HepG2 (cell line): ENCODE measurements around the gene MMP25. TPM values are rescaled to one million over a fixed set of nuclear protein-coding genes. Genes with fewer than 3 reads are reported as not detected.

ENCODE experiments used
- ARHGAP35 ChIP-seq: sonication (generic); formaldehyde crosslinking; IDR thresholded peaks from 2 replicates; pipeline ENCODE4 v1.9.0; 2022; ENCODE audit warnings: mild to moderate bottlenecking, inconsistent platforms, moderate library complexity, missing genetic modification reagents, borderline replicate concordance
- EZH2 ChIP-seq: conservative IDR thresholded peaks from 2 replicates; pipeline ENCODE4 v1.6.1; 2012; ENCODE audit warnings: mild to moderate bottlenecking, low read depth, low read length, moderate library complexity
- TSC22D2 ChIP-seq: sonication (generic); formaldehyde crosslinking; IDR thresholded peaks from 2 replicates; pipeline ENCODE4 v1.5.1; 2020; ENCODE audit warnings: missing genetic modification reagents, mild to moderate bottlenecking, borderline replicate concordance
- YY1 ChIP-seq: IDR thresholded peaks from 2 replicates; pipeline ENCODE4 v1.6.1; 2011; ENCODE audit warnings: low read length, low read depth, moderate library complexity, mild to moderate bottlenecking; ENCODE audit not compliant: insufficient read depth, insufficient replicate concordance
- ZBTB7A ChIP-seq: sonication (generic); formaldehyde crosslinking; IDR thresholded peaks from 2 replicates; pipeline ENCODE4 v1.8.0; 2022; ENCODE audit warnings: mild to moderate bottlenecking, missing genetic modification reagents
- ZMAT3 ChIP-seq: sonication (generic); formaldehyde crosslinking; conservative IDR thresholded peaks from 2 replicates; pipeline ENCODE4 v1.7.0; 2021; ENCODE audit warnings: missing genetic modification reagents
- ZNF20 ChIP-seq: sonication (generic); formaldehyde crosslinking; IDR thresholded peaks from 2 replicates; pipeline ENCODE4 v1.4.0; 2020; ENCODE audit warnings: mild to moderate bottlenecking, moderate library complexity, missing genetic modification reagents
- ZNF225 ChIP-seq: sonication (generic); formaldehyde crosslinking; IDR thresholded peaks from 2 replicates; pipeline ENCODE4 v1.4.0; 2020; ENCODE audit warnings: mild to moderate bottlenecking, missing genetic modification reagents
- ZNF3 ChIP-seq: IDR thresholded peaks from 2 replicates; pipeline ENCODE4 v1.7.0; 2017; ENCODE audit warnings: inconsistent platforms
- ZSCAN20 ChIP-seq: sonication (generic); formaldehyde crosslinking; IDR thresholded peaks from 2 replicates; pipeline ENCODE4 v1.4.0; 2020; ENCODE audit warnings: missing genetic modification reagents, mild to moderate bottlenecking, borderline replicate concordance
- ZSCAN25 ChIP-seq: sonication (generic); formaldehyde crosslinking; IDR thresholded peaks from 2 replicates; pipeline ENCODE4 v1.8.0; 2022; ENCODE audit warnings: mild to moderate bottlenecking, missing genetic modification reagents
- polyA plus RNA-seq, 8 experiments: library from polyadenylated mRNA; depleted of rRNA in 3 of 8; stranded (reverse) in 7 of 8; unstranded in 1 of 8; fragments of >200 nt; fragmentation: Illumina TruSeq in 4 of 8; extraction: Trizol in 4 of 8; gene quantifications; 2 replicates each; pipeline versions ENCODE4 v1.2.1 to v1.2.3, GENCODE V29; 2011 to 2016; ENCODE audit warnings: low read depth in 4 of 8, missing spikeins in 1 of 8, mixed read lengths in 1 of 8; ENCODE audit not compliant: insufficient read depth in 1 of 8
- total RNA-seq, 5 experiments: library from RNA; depleted of rRNA; stranded (reverse); fragments of >200 nt; fragmentation: Illumina TruSeq; extraction: Trizol; gene quantifications; 2 replicates each; pipeline ENCODE4 v1.2.3, GENCODE V29; 2016; ENCODE audit warnings: low read depth in 1 of 5
- TF ChIP-seq, protein P1 (sequence below): sonication (generic); formaldehyde crosslinking; IDR thresholded peaks from 2 replicates; pipeline ENCODE4 v1.8.1; 2023; ENCODE audit warnings: mild to moderate bottlenecking, missing genetic modification reagents, borderline replicate concordance
- TF ChIP-seq, protein P2 (sequence below): sonication (generic); formaldehyde crosslinking; IDR thresholded peaks from 2 replicates; pipeline ENCODE4 v1.9.0; 2021; ENCODE audit warnings: mild to moderate bottlenecking, missing genetic modification reagents
- TF ChIP-seq, protein P3 (sequence below): IDR thresholded peaks from 2 replicates; pipeline ENCODE4 v1.6.1; 2016
- TF ChIP-seq, protein P4 (sequence below): sonication (generic); formaldehyde crosslinking; IDR thresholded peaks from 2 replicates; pipeline ENCODE4 v1.8.1; 2023; ENCODE audit warnings: missing genetic modification reagents, mild to moderate bottlenecking, borderline replicate concordance
- TF ChIP-seq, protein P5 (sequence below): sonication (generic); formaldehyde crosslinking; IDR thresholded peaks from 2 replicates; pipeline ENCODE4 v1.8.0; 2022; ENCODE audit warnings: low read depth, missing genetic modification reagents
- TF ChIP-seq, protein P6 (sequence below): IDR thresholded peaks from 2 replicates; pipeline ENCODE4 v1.6.1; 2018; ENCODE audit warnings: missing genetic modification reagents, mild to moderate bottlenecking, missing compliant biosample characterization

MMP25 gene
- total and polyA plus RNA-seq, 2 of the 13 experiments (the other 11 are each of a cell fraction or from before 2014, with no cell fraction given): 0.04 to 0.08 TPM

DNA sequence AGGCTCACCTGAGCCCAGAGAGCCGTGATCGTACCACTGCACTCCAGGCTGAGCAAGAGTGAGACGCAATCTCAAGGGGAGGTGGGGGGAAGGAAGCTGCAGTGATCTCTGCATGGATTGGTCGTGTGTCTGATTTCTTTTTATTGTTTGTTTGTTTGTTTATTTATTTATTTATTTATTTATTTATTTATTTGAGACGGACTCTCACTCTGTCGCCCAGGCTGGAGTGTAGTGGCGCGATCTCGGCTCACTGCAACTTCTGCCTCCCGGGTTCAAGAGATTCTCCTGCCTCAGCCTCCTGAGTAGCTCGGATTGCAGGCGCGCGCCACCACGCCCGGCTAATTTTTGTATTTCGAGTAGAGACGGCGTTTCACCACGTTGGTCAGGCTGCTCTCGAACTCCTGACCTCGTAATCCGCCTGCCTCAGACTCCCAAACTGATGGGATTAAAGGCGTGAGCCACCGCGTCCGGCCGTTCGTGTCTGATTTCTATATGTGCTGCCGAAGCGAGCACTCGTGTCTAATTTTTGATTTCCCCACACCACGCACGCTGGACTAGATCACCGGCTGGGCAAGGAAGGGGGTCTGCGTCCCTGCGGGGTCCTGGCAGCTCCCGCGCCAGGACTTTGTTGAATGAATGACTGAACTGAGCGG is 26.6 kb upstream of the MMP25 start (continued):
- TF ChIP-seq, protein P1, sequence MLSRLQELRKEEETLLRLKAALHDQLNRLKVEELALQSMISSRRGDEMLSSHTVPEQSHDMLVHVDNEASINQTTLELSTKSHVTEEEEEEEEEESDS (CRISPR knock-in tag): no peak
- TF ChIP-seq ZBTB7A (no peak), TSC22D2 (CRISPR knock-in tag) (0 out of 2 replicates have a peak, but pooled peaks have one; percentile 4), ZNF3 (CRISPR knock-in tag) (0 out of 2 replicates have a peak, but pooled peaks have one; percentile 52), ZSCAN20 (CRISPR knock-in tag) (no peak), ZNF20 (no peak), EZH2 (no peak), ZNF225 (CRISPR knock-in tag) (no peak), YY1 (no peak), ZMAT3 (no peak), ARHGAP35 (no peak), ZSCAN25 (CRISPR knock-in tag) (no peak)
- TF ChIP-seq, protein P2, sequence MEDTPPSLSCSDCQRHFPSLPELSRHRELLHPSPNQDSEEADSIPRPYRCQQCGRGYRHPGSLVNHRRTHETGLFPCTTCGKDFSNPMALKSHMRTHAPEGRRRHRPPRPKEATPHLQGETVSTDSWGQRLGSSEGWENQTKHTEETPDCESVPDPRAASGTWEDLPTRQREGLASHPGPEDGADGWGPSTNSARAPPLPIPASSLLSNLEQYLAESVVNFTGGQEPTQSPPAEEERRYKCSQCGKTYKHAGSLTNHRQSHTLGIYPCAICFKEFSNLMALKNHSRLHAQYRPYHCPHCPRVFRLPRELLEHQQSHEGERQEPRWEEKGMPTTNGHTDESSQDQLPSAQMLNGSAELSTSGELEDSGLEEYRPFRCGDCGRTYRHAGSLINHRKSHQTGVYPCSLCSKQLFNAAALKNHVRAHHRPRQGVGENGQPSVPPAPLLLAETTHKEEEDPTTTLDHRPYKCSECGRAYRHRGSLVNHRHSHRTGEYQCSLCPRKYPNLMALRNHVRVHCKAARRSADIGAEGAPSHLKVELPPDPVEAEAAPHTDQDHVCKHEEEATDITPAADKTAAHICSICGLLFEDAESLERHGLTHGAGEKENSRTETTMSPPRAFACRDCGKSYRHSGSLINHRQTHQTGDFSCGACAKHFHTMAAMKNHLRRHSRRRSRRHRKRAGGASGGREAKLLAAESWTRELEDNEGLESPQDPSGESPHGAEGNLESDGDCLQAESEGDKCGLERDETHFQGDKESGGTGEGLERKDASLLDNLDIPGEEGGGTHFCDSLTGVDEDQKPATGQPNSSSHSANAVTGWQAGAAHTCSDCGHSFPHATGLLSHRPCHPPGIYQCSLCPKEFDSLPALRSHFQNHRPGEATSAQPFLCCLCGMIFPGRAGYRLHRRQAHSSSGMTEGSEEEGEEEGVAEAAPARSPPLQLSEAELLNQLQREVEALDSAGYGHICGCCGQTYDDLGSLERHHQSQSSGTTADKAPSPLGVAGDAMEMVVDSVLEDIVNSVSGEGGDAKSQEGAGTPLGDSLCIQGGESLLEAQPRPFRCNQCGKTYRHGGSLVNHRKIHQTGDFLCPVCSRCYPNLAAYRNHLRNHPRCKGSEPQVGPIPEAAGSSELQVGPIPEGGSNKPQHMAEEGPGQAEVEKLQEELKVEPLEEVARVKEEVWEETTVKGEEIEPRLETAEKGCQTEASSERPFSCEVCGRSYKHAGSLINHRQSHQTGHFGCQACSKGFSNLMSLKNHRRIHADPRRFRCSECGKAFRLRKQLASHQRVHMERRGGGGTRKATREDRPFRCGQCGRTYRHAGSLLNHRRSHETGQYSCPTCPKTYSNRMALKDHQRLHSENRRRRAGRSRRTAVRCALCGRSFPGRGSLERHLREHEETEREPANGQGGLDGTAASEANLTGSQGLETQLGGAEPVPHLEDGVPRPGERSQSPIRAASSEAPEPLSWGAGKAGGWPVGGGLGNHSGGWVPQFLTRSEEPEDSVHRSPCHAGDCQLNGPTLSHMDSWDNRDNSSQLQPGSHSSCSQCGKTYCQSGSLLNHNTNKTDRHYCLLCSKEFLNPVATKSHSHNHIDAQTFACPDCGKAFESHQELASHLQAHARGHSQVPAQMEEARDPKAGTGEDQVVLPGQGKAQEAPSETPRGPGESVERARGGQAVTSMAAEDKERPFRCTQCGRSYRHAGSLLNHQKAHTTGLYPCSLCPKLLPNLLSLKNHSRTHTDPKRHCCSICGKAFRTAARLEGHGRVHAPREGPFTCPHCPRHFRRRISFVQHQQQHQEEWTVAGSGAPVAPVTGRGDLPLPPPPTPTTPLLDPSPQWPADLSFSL (CRISPR knock-in tag): no peak
- TF ChIP-seq, protein P3, sequence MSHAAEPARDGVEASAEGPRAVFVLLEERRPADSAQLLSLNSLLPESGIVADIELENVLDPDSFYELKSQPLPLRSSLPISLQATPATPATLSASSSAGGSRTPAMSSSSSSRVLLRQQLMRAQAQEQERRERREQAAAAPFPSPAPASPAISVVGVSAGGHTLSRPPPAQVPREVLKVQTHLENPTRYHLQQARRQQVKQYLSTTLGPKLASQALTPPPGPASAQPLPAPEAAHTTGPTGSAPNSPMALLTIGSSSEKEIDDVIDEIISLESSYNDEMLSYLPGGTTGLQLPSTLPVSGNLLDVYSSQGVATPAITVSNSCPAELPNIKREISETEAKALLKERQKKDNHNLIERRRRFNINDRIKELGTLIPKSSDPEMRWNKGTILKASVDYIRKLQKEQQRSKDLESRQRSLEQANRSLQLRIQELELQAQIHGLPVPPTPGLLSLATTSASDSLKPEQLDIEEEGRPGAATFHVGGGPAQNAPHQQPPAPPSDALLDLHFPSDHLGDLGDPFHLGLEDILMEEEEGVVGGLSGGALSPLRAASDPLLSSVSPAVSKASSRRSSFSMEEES (CRISPR knock-in tag): no peak
- TF ChIP-seq, protein P4, sequence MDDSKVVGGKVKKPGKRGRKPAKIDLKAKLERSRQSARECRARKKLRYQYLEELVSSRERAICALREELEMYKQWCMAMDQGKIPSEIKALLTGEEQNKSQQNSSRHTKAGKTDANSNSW (CRISPR knock-in tag): 0 out of 2 replicates have a peak, but pooled peaks have one; percentile 30
- TF ChIP-seq, protein P5, sequence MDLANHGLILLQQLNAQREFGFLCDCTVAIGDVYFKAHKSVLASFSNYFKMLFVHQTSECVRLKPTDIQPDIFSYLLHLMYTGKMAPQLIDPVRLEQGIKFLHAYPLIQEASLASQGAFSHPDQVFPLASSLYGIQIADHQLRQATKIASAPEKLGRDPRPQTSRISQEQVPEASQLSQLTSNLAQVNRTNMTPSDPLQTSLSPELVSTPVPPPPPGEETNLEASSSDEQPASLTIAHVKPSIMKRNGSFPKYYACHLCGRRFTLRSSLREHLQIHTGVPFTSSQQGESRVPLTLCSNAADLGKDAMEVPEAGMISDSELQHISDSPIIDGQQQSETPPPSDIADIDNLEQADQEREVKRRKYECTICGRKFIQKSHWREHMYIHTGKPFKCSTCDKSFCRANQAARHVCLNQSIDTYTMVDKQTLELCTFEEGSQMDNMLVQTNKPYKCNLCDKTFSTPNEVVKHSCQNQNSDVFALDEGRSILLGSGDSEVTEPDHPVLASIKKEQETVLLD (CRISPR knock-in tag): no peak
- TF ChIP-seq, protein P6, sequence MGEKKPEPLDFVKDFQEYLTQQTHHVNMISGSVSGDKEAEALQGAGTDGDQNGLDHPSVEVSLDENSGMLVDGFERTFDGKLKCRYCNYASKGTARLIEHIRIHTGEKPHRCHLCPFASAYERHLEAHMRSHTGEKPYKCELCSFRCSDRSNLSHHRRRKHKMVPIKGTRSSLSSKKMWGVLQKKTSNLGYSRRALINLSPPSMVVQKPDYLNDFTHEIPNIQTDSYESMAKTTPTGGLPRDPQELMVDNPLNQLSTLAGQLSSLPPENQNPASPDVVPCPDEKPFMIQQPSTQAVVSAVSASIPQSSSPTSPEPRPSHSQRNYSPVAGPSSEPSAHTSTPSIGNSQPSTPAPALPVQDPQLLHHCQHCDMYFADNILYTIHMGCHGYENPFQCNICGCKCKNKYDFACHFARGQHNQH: no peak
